NB4 (cell line): ENCODE results near the gene SPARC.

Experiments used
- POLR2A ChIP-seq: IDR thresholded peaks from 2 replicates; pipeline ENCODE4 v1.6.1; 2011; ENCODE audit warnings: mild to moderate bottlenecking; ENCODE audit not compliant: insufficient read length; ENCODE audit errors: extremely low read depth
- TF ChIP-seq, protein P1 (sequence below): IDR thresholded peaks from one replicate; pipeline ENCODE4 v1.5.1; 2012; ENCODE audit warnings: low read depth, low read length
- TF ChIP-seq, protein P2 (sequence below): IDR thresholded peaks from 2 replicates; pipeline ENCODE4 v1.6.1; 2011; ENCODE audit warnings: low read depth, low read length

DNA sequence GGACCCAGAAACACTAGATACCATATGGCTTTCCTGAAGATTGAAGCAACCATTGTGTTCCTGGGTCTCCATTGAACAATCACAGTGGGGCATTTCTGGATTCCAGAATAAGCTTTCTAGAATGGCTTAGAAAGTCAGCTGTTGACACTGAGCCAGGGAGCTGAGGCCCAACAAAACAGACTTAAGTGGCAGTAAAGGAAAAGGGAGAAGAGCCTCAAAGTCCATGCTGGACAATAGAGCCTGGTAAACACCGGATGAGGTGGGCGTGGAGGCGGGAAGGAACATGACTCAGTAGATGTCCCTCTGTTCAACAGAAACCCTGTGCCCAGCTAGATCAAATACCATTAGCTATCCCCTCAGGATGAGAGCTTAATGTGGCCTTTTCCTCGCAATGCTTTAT is 14.8 kb downstream of the SPARC start:
- TF ChIP-seq, protein P1, sequence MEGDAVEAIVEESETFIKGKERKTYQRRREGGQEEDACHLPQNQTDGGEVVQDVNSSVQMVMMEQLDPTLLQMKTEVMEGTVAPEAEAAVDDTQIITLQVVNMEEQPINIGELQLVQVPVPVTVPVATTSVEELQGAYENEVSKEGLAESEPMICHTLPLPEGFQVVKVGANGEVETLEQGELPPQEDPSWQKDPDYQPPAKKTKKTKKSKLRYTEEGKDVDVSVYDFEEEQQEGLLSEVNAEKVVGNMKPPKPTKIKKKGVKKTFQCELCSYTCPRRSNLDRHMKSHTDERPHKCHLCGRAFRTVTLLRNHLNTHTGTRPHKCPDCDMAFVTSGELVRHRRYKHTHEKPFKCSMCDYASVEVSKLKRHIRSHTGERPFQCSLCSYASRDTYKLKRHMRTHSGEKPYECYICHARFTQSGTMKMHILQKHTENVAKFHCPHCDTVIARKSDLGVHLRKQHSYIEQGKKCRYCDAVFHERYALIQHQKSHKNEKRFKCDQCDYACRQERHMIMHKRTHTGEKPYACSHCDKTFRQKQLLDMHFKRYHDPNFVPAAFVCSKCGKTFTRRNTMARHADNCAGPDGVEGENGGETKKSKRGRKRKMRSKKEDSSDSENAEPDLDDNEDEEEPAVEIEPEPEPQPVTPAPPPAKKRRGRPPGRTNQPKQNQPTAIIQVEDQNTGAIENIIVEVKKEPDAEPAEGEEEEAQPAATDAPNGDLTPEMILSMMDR, result no peak
- TF ChIP-seq POLR2A, result no peak
- TF ChIP-seq, protein P2, sequence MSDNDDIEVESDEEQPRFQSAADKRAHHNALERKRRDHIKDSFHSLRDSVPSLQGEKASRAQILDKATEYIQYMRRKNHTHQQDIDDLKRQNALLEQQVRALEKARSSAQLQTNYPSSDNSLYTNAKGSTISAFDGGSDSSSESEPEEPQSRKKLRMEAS, result no peak
